H9 (cell line): Measurements from ENCODE around the gene NHLH1. TPM values are rescaled to one million over a fixed set of nuclear protein-coding genes. Genes with fewer than 3 reads are reported as not detected.
"Not testable (repeated sequence)": the region's sequence is repeated elsewhere in the genome, so short reads cannot be mapped to it uniquely, and the experiment has no call there.

Experiments
- DNase-seq: peaks from one replicate; pipeline ENCODE4 v3.0.0-alpha.2; 2017
- H2AFZ ChIP-seq: one replicate; pipeline ENCODE4 v1.6.1; 2013; ENCODE audit warnings: mild to moderate bottlenecking, low read length, control low read depth, moderate library complexity
- H2AK5ac ChIP-seq: 2 replicates; pipeline ENCODE4 v1.6.1; 2013; ENCODE audit warnings: low read length, control low read depth, mixed read lengths; ENCODE audit not compliant: insufficient read length
- H2BK120ac ChIP-seq: one replicate; pipeline ENCODE4 v1.6.1; 2013; ENCODE audit warnings: low read depth, mild to moderate bottlenecking, low read length, control low read depth, inconsistent platforms; ENCODE audit not compliant: poor library complexity, severe bottlenecking
- H2BK12ac ChIP-seq: 2 replicates; pipeline ENCODE4 v1.6.1; 2013; ENCODE audit warnings: low read length, control low read depth, mixed read lengths, low read depth; ENCODE audit not compliant: insufficient read length
- H2BK15ac ChIP-seq: 2 replicates; pipeline ENCODE4 v1.6.1; 2013; ENCODE audit warnings: low read depth, low read length, control low read depth
- H2BK20ac ChIP-seq: one replicate; pipeline ENCODE4 v1.6.1; 2013; ENCODE audit warnings: low read depth, mild to moderate bottlenecking, low read length, control low read depth, inconsistent platforms; ENCODE audit not compliant: poor library complexity, severe bottlenecking
- H2BK5ac ChIP-seq: 2 replicates; pipeline ENCODE4 v1.6.1; 2013; ENCODE audit warnings: low read length, control low read depth, mixed read lengths; ENCODE audit not compliant: insufficient read length
- H3K14ac ChIP-seq: 2 replicates; pipeline ENCODE4 v1.6.1; 2013; ENCODE audit warnings: low read length, control low read depth; ENCODE audit not compliant: insufficient read depth
- H3K18ac ChIP-seq: 2 replicates; pipeline ENCODE4 v1.6.1; 2013; ENCODE audit warnings: low read depth, mild to moderate bottlenecking, mixed read lengths, low read length, control low read depth; ENCODE audit not compliant: insufficient read length
- H3K23ac ChIP-seq: 2 replicates; pipeline ENCODE4 v1.6.1; 2013; ENCODE audit warnings: low read length, control low read depth, mixed read lengths, low read depth; ENCODE audit not compliant: insufficient read length
- H3K23me2 ChIP-seq: 2 replicates; pipeline ENCODE4 v1.6.1; 2013; ENCODE audit warnings: low read depth, mild to moderate bottlenecking, mixed read lengths, low read length, control low read depth; ENCODE audit not compliant: insufficient read length, poor library complexity, severe bottlenecking
- H3K27ac ChIP-seq: 2 replicates; pipeline ENCODE4 v1.5.1; 2013; ENCODE audit warnings: low read length, control low read depth, mixed read lengths, low read depth; ENCODE audit not compliant: insufficient read length
- H3K27me3 ChIP-seq: 2 replicates; pipeline ENCODE4 v1.6.1; 2013; ENCODE audit warnings: low read length, control low read depth, inconsistent platforms; ENCODE audit not compliant: insufficient read depth
- H3K4ac ChIP-seq: 2 replicates; pipeline ENCODE4 v1.6.1; 2013; ENCODE audit warnings: low read depth, mild to moderate bottlenecking, control low read depth, inconsistent platforms, low read length, moderate library complexity
- H3K4me1 ChIP-seq: 2 replicates; pipeline ENCODE4 v1.6.1; 2013; ENCODE audit warnings: low read length, control low read depth, inconsistent platforms; ENCODE audit not compliant: insufficient read depth
- H3K4me2 ChIP-seq: 2 replicates; pipeline ENCODE4 v1.6.1; 2013; ENCODE audit warnings: low read length, control low read depth, mixed read lengths; ENCODE audit not compliant: insufficient read length, insufficient read depth
- H3K56ac ChIP-seq: 2 replicates; pipeline ENCODE4 v1.6.1; 2013; ENCODE audit warnings: low read depth, mild to moderate bottlenecking, mixed read lengths, low read length, control low read depth; ENCODE audit not compliant: insufficient read length
- H3K79me1 ChIP-seq: 2 replicates; pipeline ENCODE4 v1.6.1; 2013; ENCODE audit warnings: low read depth, mild to moderate bottlenecking, moderate library complexity, low read length, control low read depth, inconsistent platforms; ENCODE audit not compliant: insufficient read depth, poor library complexity, severe bottlenecking
- H3K79me2 ChIP-seq: 2 replicates; pipeline ENCODE4 v1.6.1; 2013; ENCODE audit warnings: low read length, control low read depth, inconsistent platforms; ENCODE audit not compliant: insufficient read depth
- H3K9ac ChIP-seq: 2 replicates; pipeline ENCODE4 v1.6.1; 2013; ENCODE audit warnings: low read length, control low read depth, mixed read lengths; ENCODE audit not compliant: insufficient read length; ENCODE audit errors: extremely low read depth
- H3K9me3 ChIP-seq: one replicate; pipeline ENCODE4 v1.6.1; 2013; ENCODE audit warnings: low read depth, low read length, inconsistent platforms; ENCODE audit not compliant: control insufficient read depth
- H3T11ph ChIP-seq: one replicate; pipeline ENCODE4 v1.6.1; 2013; ENCODE audit warnings: mild to moderate bottlenecking, low read length, control low read depth, inconsistent platforms
- H4K20me1 ChIP-seq: one replicate; pipeline ENCODE4 v1.6.1; 2013; ENCODE audit not compliant: control insufficient read depth, insufficient read length, insufficient read depth
- H4K5ac ChIP-seq: 2 replicates; pipeline ENCODE4 v1.6.1; 2013; ENCODE audit warnings: low read depth, mild to moderate bottlenecking, mixed read lengths, low read length, control low read depth; ENCODE audit not compliant: insufficient read length
- H4K8ac ChIP-seq: replicated peaks from 2 replicates; pipeline ENCODE4 v1.6.1; 2013; ENCODE audit warnings: low read length, control low read depth, mixed read lengths, low read depth; ENCODE audit not compliant: insufficient read length
- H4K91ac ChIP-seq: 2 replicates; pipeline ENCODE4 v1.6.1; 2013; ENCODE audit warnings: low read depth, mild to moderate bottlenecking, moderate library complexity, mixed read lengths, low read length, control low read depth; ENCODE audit not compliant: insufficient read length
- H3K27ac Mint-ChIP-seq, 3 experiments: 2 replicates in 2 of 3; 3 replicates in 1 of 3; pipeline ENCODE4 v1.8.0; 2020 to 2021; ENCODE audit warnings: mixed read lengths in 3 of 3, mild to moderate bottlenecking in 1 of 3, moderate library complexity in 1 of 3
- H3K27me3 Mint-ChIP-seq: 2 replicates; pipeline ENCODE4 v1.8.0; 2021; ENCODE audit warnings: low read depth, mild to moderate bottlenecking, moderate library complexity, mixed read lengths
- H3K36me3 Mint-ChIP-seq, 3 experiments: 2 replicates in 2 of 3; 3 replicates in 1 of 3; pipeline ENCODE4 v1.8.0; 2020 to 2021; ENCODE audit warnings: low read depth in 3 of 3, mixed read lengths in 3 of 3; ENCODE audit not compliant: insufficient read depth in 1 of 3
- H3K4me1 Mint-ChIP-seq, 2 experiments: 2 replicates each; pipeline ENCODE4 v1.8.0; 2020; ENCODE audit warnings: mixed read lengths in 2 of 2
- H3K4me3 Mint-ChIP-seq, 2 experiments: 2 replicates in 1 of 2; 3 replicates in 1 of 2; pipeline ENCODE4 v1.8.0; 2020 to 2021; ENCODE audit warnings: mild to moderate bottlenecking in 2 of 2, mixed read lengths in 2 of 2, moderate library complexity in 1 of 2
- H3K9me3 Mint-ChIP-seq, 2 experiments: 2 replicates in 1 of 2; 3 replicates in 1 of 2; pipeline ENCODE4 v1.8.0; 2020; ENCODE audit warnings: mild to moderate bottlenecking in 2 of 2, mixed read lengths in 2 of 2, moderate library complexity in 1 of 2
- WGBS: extraction: QIAGEN DNeasy Blood & Tissue Kit; methylation state at CpG from one replicate; pipeline ENCODE4 v1.1.7; 2013; ENCODE audit warnings: missing lambda C conversion rate, low lambda C conversion rate, mixed read lengths; ENCODE audit not compliant: insufficient read length; ENCODE audit errors: extremely low coverage; 5-methylcytosine and 5-hydroxymethylcytosine counted together
- total RNA-seq: library from RNA; stranded (reverse); gene quantifications from 2 replicates; pipeline ENCODE4 v1.2.1, GENCODE V29; 2021

NHLH1 gene
- total RNA-seq, 1 experiment from 2014 or later = 1.5 TPM

- H3K36me3 Mint-ChIP-seq, H3K4me3 Mint-ChIP-seq, H3K27ac Mint-ChIP-seq, H4K91ac ChIP-seq, H2BK12ac ChIP-seq, H3K4me2 ChIP-seq, H2BK20ac ChIP-seq, H3K9ac ChIP-seq, H2BK120ac ChIP-seq, H3K79me1 ChIP-seq, H3K4me1 ChIP-seq, H4K20me1 ChIP-seq, H4K5ac ChIP-seq, H3K23ac ChIP-seq, H3K27ac ChIP-seq, H4K8ac ChIP-seq, H3K14ac ChIP-seq, H3K9me3 ChIP-seq, H2AK5ac ChIP-seq, H3T11ph ChIP-seq, H3K56ac ChIP-seq, H3K23me2 ChIP-seq, H2AFZ ChIP-seq, H3K9me3 Mint-ChIP-seq, H3K4me1 Mint-ChIP-seq, H3K18ac ChIP-seq, H3K4ac ChIP-seq, H3K79me2 ChIP-seq, DNase-seq, H2BK15ac ChIP-seq, H3K27me3 ChIP-seq, H2BK5ac ChIP-seq: not testable (repeated sequence)
- no CpG with 5 or more reads among the region's 4 CpGs for WGBS
- peaks cover 10% of the 10 kb centered on the region for H3K27me3 Mint-ChIP-seq
These were observed 21.5 kb downstream of the NHLH1 start for GRCh38 chr1:160388406-160388805.
